ENCODE measurements around the gene ADGRL3.

ADGRL3 gene

GRCh38 chr4:61426229-61426628 is 226.1 kb downstream of the ADGRL3 start:
- in situ Hi-C loops (cut with HindIII; ENCODE audit: low sequenced_read_pairs), result no loop called here
- no peak for TF ChIP-seq CTCF (IDR thresholded peaks at IDR 0.05; ENCODE audit: low read depth, low read length, missing control alignments)
- H3K4me3 ChIP-seq (ENCODE audit: low read depth, low read length), result no peak overlapping the region
- no peak for DNase-seq (ENCODE audit: low read depth)

- no peak overlapping the region for H3K4me3 ChIP-seq (ENCODE audit: low read depth, low read length)
- DNase-seq (ENCODE audit: low read depth), result no peak
- TF ChIP-seq CTCF (IDR thresholded peaks at IDR 0.05; ENCODE audit: low read depth, low read length, missing control alignments), result no peak
- in situ Hi-C loops (cut with HindIII; ENCODE audit: low sequenced_read_pairs), result no loop called here
Measured at GRCh38 chr4:61427099-61427817, 227.1 kb downstream of the ADGRL3 start.

GRCh38 chr4:61427818-61428495 is 227.8 kb downstream of the ADGRL3 start:
- TF ChIP-seq CTCF (IDR thresholded peaks at IDR 0.05; ENCODE audit: low read depth, low read length, missing control alignments), result no peak
- peak; percentile 40 for DNase-seq (ENCODE audit: low read depth)
- no peak overlapping the region for H3K4me3 ChIP-seq (ENCODE audit: low read depth, low read length)
- in situ Hi-C loops (cut with HindIII; ENCODE audit: low sequenced_read_pairs), result no loop called here

- DNase-seq (ENCODE audit: low read depth), result no peak
- in situ Hi-C loops (cut with HindIII; ENCODE audit: low sequenced_read_pairs), result no loop called here
- H3K4me3 ChIP-seq (ENCODE audit: low read depth, low read length), result no peak overlapping the region
- TF ChIP-seq CTCF (IDR thresholded peaks at IDR 0.05; ENCODE audit: low read depth, low read length, missing control alignments), result no peak
Measured at GRCh38 chr4:61428950-61429349, 228.8 kb downstream of the ADGRL3 start.

GRCh38 chr4:61431131-61431530 is 231.0 kb downstream of the ADGRL3 start:
- no peak for TF ChIP-seq CTCF (IDR thresholded peaks at IDR 0.05; ENCODE audit: low read depth, low read length, missing control alignments)
- in situ Hi-C loops (cut with HindIII; ENCODE audit: low sequenced_read_pairs), result no loop called here
- DNase-seq (ENCODE audit: low read depth), result no peak
- no peak overlapping the region for H3K4me3 ChIP-seq (ENCODE audit: low read depth, low read length)

- no peak overlapping the region for H3K4me3 ChIP-seq (ENCODE audit: low read depth, low read length)
- TF ChIP-seq CTCF (IDR thresholded peaks at IDR 0.05; ENCODE audit: low read depth, low read length, missing control alignments), result no peak
- DNase-seq (ENCODE audit: low read depth), result no peak
- in situ Hi-C loops (cut with HindIII; ENCODE audit: low sequenced_read_pairs), result no loop called here
Measured at GRCh38 chr4:61437923-61438322, 237.8 kb downstream of the ADGRL3 start.
